OCI-LY7 (cell line): ENCODE measurements around the gene TMEM208. TPM values are rescaled to one million over a fixed set of nuclear protein-coding genes. Genes with fewer than 3 reads are reported as not detected.

Source experiments
- BruUV-seq: library from RNA; stranded (reverse); fragments of 400-500 nt; replicated peaks from 2 replicates; lab custom pipeline; 2021; lab: Mats Ljungman, UMichigan
- CTCF ChIA-PET: fragments of 300-600 bp; sonication (Branson Sonifier 250); formaldehyde crosslinking; loops from one replicate; lab custom pipeline; 2022; ENCODE audit warnings: antibody characterized with exemption; ENCODE audit not compliant: unreplicated experiment; lab: Charles Lee
- POLR2A ChIA-PET: fragments of 300-600 bp; sonication (Branson Sonifier 250); formaldehyde crosslinking; loops from one replicate; lab custom pipeline; 2022; ENCODE audit warnings: antibody characterized with exemption; lab: Charles Lee
- DNase-seq: peaks from one replicate; pipeline ENCODE4 v3.0.0-alpha.2; 2015; ENCODE audit warnings: low spot score
- H2AFZ ChIP-seq: fragments of 200-600 bp; sonication (generic), shearing (Covaris generic); 2 replicates; pipeline ENCODE4 v1.6.1; 2014; ENCODE audit warnings: mild to moderate bottlenecking, antibody characterized with exemption, low read length, moderate library complexity
- H3K27ac ChIP-seq: fragments of 200-600 bp; sonication (generic); 2 replicates; pipeline ENCODE4 v1.5.1; 2014; ENCODE audit warnings: mixed run types, low read depth, mild to moderate bottlenecking, moderate library complexity, low read length, inconsistent platforms; ENCODE audit not compliant: poor library complexity, severe bottlenecking
- H3K36me3 ChIP-seq: fragments of 200-600 bp; sonication (generic); 2 replicates; pipeline ENCODE4 v1.6.1; 2014; ENCODE audit warnings: mild to moderate bottlenecking, antibody characterized with exemption, low read length, moderate library complexity, mixed read lengths; ENCODE audit not compliant: insufficient read depth
- H3K4me1 ChIP-seq: fragments of 200-600 bp; sonication (generic); 2 replicates; pipeline ENCODE4 v1.5.1; 2014; ENCODE audit warnings: mild to moderate bottlenecking, low read length; ENCODE audit not compliant: insufficient read depth, poor library complexity, severe bottlenecking
- H3K4me2 ChIP-seq: fragments of 200-600 bp; sonication (generic); 2 replicates; pipeline ENCODE4 v1.6.1; 2014; ENCODE audit warnings: mild to moderate bottlenecking, low read length
- H3K4me3 ChIP-seq: fragments of 200-600 bp; sonication (generic); 2 replicates; pipeline ENCODE4 v1.5.1; 2014; ENCODE audit warnings: mild to moderate bottlenecking, low read depth, low read length; ENCODE audit not compliant: poor library complexity, severe bottlenecking
- H3K79me2 ChIP-seq: fragments of 200-600 bp; sonication (generic); 2 replicates; pipeline ENCODE4 v1.6.1; 2016; ENCODE audit warnings: low read depth, mild to moderate bottlenecking, low read length, moderate library complexity, mixed read lengths; ENCODE audit not compliant: insufficient read depth
- H3K9me2 ChIP-seq: fragments of 200-600 bp; sonication (generic); 2 replicates; pipeline ENCODE4 v1.6.1; 2016; ENCODE audit warnings: mild to moderate bottlenecking, low read length, mixed read lengths; ENCODE audit not compliant: insufficient read depth
- H3K9me3 ChIP-seq: fragments of 200-600 bp; sonication (generic); 2 replicates; pipeline ENCODE4 v1.6.1; 2014; ENCODE audit warnings: mild to moderate bottlenecking, mixed run types, low read length, mixed read lengths
- H4K20me1 ChIP-seq: fragments of 200-600 bp; sonication (generic); 2 replicates; pipeline ENCODE4 v1.6.1; 2014; ENCODE audit warnings: mild to moderate bottlenecking, antibody characterized with exemption, low read length, moderate library complexity, mixed read lengths; ENCODE audit not compliant: insufficient read depth
- CTCF ChIP-seq: fragments of 200-600 bp; sonication (generic); conservative IDR thresholded peaks from 2 replicates; pipeline ENCODE4 v1.5.1; 2014; ENCODE audit warnings: mild to moderate bottlenecking, antibody characterized with exemption, low read length, moderate library complexity, mixed read lengths
- EZH2phosphoT487 ChIP-seq: fragments of 200-600 bp; sonication (generic); IDR thresholded peaks from 2 replicates; pipeline ENCODE4 v1.6.1; 2018; ENCODE audit warnings: low read depth, borderline replicate concordance, mild to moderate bottlenecking, mixed run types, antibody characterized with exemption, low read length, moderate library complexity, mixed read lengths
- intact Hi-C: fragments of 100-400 bp; cut with micrococcal nuclease; formaldehyde crosslinking; loops from one replicate; pipeline ENCODE4 v1.10.0; 2022; ENCODE audit not compliant: unreplicated experiment
- total RNA-seq, 2 experiments: library from RNA; depleted of rRNA in 1 of 2; stranded (reverse); fragments of >200 nt in 1 of 2; shearing (Covaris generic) in 1 of 2; gene quantifications; 2 replicates each; pipeline ENCODE4 v1.2.3, GENCODE V29; 2014 to 2022

Gene TMEM208
- total RNA-seq, 2 experiments from 2014 or later = 19.9 to 26.4 TPM

- no peak overlapping the region for H3K4me2 ChIP-seq
Observed at GRCh38 chr16:67241008-67241900, 14.3 kb downstream of the TMEM208 start.

GRCh38 chr16:67242138-67242730, 15.3 kb downstream of the TMEM208 start:
- Histone ChIP-seq H3K4me3 (no peak overlapping the region), H4K20me1 (no peaks in the 10 kb centered on the region), H3K9me3 (no peaks in the 10 kb centered on the region), H3K4me1 (peaks cover 50% of the 10 kb centered on the region), H3K9me2 (no peaks in the 10 kb centered on the region), H3K36me3 (peaks cover 8% of the 10 kb centered on the region; the same call in 1 of the 2 replicates), H3K4me2 (no peak overlapping the region), H3K27ac (no peak overlapping the region), H3K79me2 (no peaks in the 10 kb centered on the region; the same call in 1 of the 2 replicates), H2AFZ (no peak overlapping the region)
- DNase-seq = no peak
- intact Hi-C loops = no loop called here
- POLR2A ChIA-PET = interaction anchor here (1.0 to 1.6 kb wide), 2 partner anchors 9 to 15 kb away, joined by 3 to 5 read pairs; partner anchors contain the start of gene TMEM208
- no TSS peak for BruUV-seq
- TF ChIP-seq EZH2phosphoT487 (no peak), CTCF (no peak)
- CTCF ChIA-PET = interaction anchor here (2.2 kb wide), 1 partner anchor 15 kb away, joined by 6 read pairs; the partner anchor contains the start of gene TMEM208

More at GRCh38 chr16:67241008-67241900, 14.3 kb downstream of the TMEM208 start:
- BruUV-seq = no TSS peak
- POLR2A ChIA-PET = interaction anchor here (0.7 to 1.6 kb wide), 3 partner anchors 14 to 289 kb away, joined by 3 to 9 read pairs (median 5); partner anchors contain the start of gene TMEM208
- Histone ChIP-seq H4K20me1 (no peaks in the 10 kb centered on the region), H3K79me2 (no peaks in the 10 kb centered on the region; the same call in 1 of the 2 replicates), H3K9me3 (no peaks in the 10 kb centered on the region), H3K9me2 (no peaks in the 10 kb centered on the region), H3K27ac (no peak overlapping the region), H3K4me1 (peaks cover 50% of the 10 kb centered on the region), H2AFZ (no peak overlapping the region), H3K36me3 (peaks cover 14% of the 10 kb centered on the region; the same call in 1 of the 2 replicates), H3K4me3 (no peak overlapping the region)
- DNase-seq = no peak
- CTCF ChIA-PET = interaction anchor here (2.2 kb wide), 1 partner anchor 14 kb away, joined by 6 read pairs; the partner anchor contains the start of gene TMEM208
- intact Hi-C loops = no loop called here
- TF ChIP-seq CTCF (no peak), EZH2phosphoT487 (no peak)
